Measurements from ENCODE around the gene PTGES3.
A peak's percentile ranks its signal among the peaks of the same experiment; 100 is the strongest.

Gene PTGES3

GRCh38 chr12:56723889-56724700 lies 36.0 kb upstream of the PTGES3 start:
- ChIA-PET POLR2A (interaction anchor here (1.3 to 1.4 kb wide), 2 partner anchors 18 to 35 kb away, joined by 4 to 5 read pairs; no protein-coding TSS in a partner anchor), CTCF (no interaction called here)
- TF ChIP-seq CTCF (IDR thresholded peaks at IDR 0.05; ENCODE audit: insufficient read depth, low read length, missing control alignments), result no peak
- DNase-seq (ENCODE audit: low read depth, low spot score), result peak; percentile 58
- H3K4me3 ChIP-seq (ENCODE audit: low read depth, low read length), result peak overlapping the region; percentile 99

GRCh38 chr12:56723352-56723751 lies 35.3 kb upstream of the PTGES3 start:
- peak overlapping the region; percentile 99 for H3K4me3 ChIP-seq (ENCODE audit: low read depth, low read length)
- CTCF ChIA-PET, result interaction anchor here (1.1 kb wide), 1 partner anchor 9 kb away, joined by 3 read pairs; no protein-coding TSS in a partner anchor
- POLR2A ChIA-PET, result interaction anchor here (1.3 to 1.4 kb wide), 2 partner anchors 17 to 34 kb away, joined by 4 to 5 read pairs; no protein-coding TSS in a partner anchor
- no peak for DNase-seq (ENCODE audit: low read depth, low spot score)
- TF ChIP-seq CTCF (IDR thresholded peaks at IDR 0.05; ENCODE audit: insufficient read depth, low read length, missing control alignments), result no peak

GRCh38 chr12:56722832-56723231 lies 34.7 kb upstream of the PTGES3 start:
- no peak for TF ChIP-seq CTCF (IDR thresholded peaks at IDR 0.05; ENCODE audit: insufficient read depth, low read length, missing control alignments)
- CTCF ChIA-PET, result interaction anchor here (1.1 to 1.4 kb wide), 2 partner anchors 9 to 86 kb away, joined by 3 to 4 read pairs; no protein-coding TSS in a partner anchor
- POLR2A ChIA-PET, result interaction anchor here (1.4 kb wide), 1 partner anchor 17 kb away, joined by 4 read pairs; no protein-coding TSS in a partner anchor
- no peak for DNase-seq (ENCODE audit: low read depth, low spot score)
- H3K4me3 ChIP-seq (ENCODE audit: low read depth, low read length), result peak overlapping the region; percentile 19

GRCh38 chr12:56721721-56722120 lies 33.6 kb upstream of the PTGES3 start:
- POLR2A ChIA-PET, result interaction anchor here (0.9 kb wide), 1 partner anchor 85 kb away, joined by 3 read pairs; no protein-coding TSS in a partner anchor
- H3K4me3 ChIP-seq (ENCODE audit: low read depth, low read length), result no peak overlapping the region
- TF ChIP-seq CTCF (IDR thresholded peaks at IDR 0.05; ENCODE audit: insufficient read depth, low read length, missing control alignments), result no peak
- CTCF ChIA-PET, result interaction anchor here (0.6 to 1.4 kb wide), 3 partner anchors 9 to 85 kb away, joined by 3 to 4 read pairs (median 4); no protein-coding TSS in a partner anchor
- no peak for DNase-seq (ENCODE audit: low read depth, low spot score)

- CTCF ChIA-PET, result no interaction called here
- H3K4me3 ChIP-seq (ENCODE audit: low read depth, low read length), result no peak overlapping the region
- POLR2A ChIA-PET, result interaction anchor here (0.9 kb wide), 1 partner anchor 84 kb away, joined by 3 read pairs; no protein-coding TSS in a partner anchor
- DNase-seq (ENCODE audit: low read depth, low spot score), result no peak
- no peak for TF ChIP-seq CTCF (IDR thresholded peaks at IDR 0.05; ENCODE audit: insufficient read depth, low read length, missing control alignments)
These were observed 33.1 kb upstream of the PTGES3 start for GRCh38 chr12:56721216-56721615.

GRCh38 chr12:56720731-56721151 lies 32.7 kb upstream of the PTGES3 start:
- DNase-seq (ENCODE audit: low read depth, low spot score), result no peak
- H3K4me3 ChIP-seq (ENCODE audit: low read depth, low read length), result no peak overlapping the region
- no peak for TF ChIP-seq CTCF (IDR thresholded peaks at IDR 0.05; ENCODE audit: insufficient read depth, low read length, missing control alignments)
- ChIA-PET CTCF (no interaction called here), POLR2A (no interaction called here)

Measured in AG04449 (cell line).